H9 (cell line): ENCODE results near the gene SH3GL2. TPM values are rescaled to one million over a fixed set of nuclear protein-coding genes. Genes with fewer than 3 reads are reported as not detected.

Experiments used
- DNase-seq: peaks from one replicate; pipeline ENCODE4 v3.0.0-alpha.2; 2017
- H2AFZ ChIP-seq: one replicate; pipeline ENCODE4 v1.6.1; 2013; ENCODE audit warnings: mild to moderate bottlenecking, low read length, control low read depth, moderate library complexity
- H2AK5ac ChIP-seq: 2 replicates; pipeline ENCODE4 v1.6.1; 2013; ENCODE audit warnings: low read length, control low read depth, mixed read lengths; ENCODE audit not compliant: insufficient read length
- H2BK120ac ChIP-seq: one replicate; pipeline ENCODE4 v1.6.1; 2013; ENCODE audit warnings: low read depth, mild to moderate bottlenecking, low read length, control low read depth, inconsistent platforms; ENCODE audit not compliant: poor library complexity, severe bottlenecking
- H2BK12ac ChIP-seq: 2 replicates; pipeline ENCODE4 v1.6.1; 2013; ENCODE audit warnings: low read length, control low read depth, mixed read lengths, low read depth; ENCODE audit not compliant: insufficient read length
- H2BK15ac ChIP-seq: 2 replicates; pipeline ENCODE4 v1.6.1; 2013; ENCODE audit warnings: low read depth, low read length, control low read depth
- H2BK20ac ChIP-seq: one replicate; pipeline ENCODE4 v1.6.1; 2013; ENCODE audit warnings: low read depth, mild to moderate bottlenecking, low read length, control low read depth, inconsistent platforms; ENCODE audit not compliant: poor library complexity, severe bottlenecking
- H2BK5ac ChIP-seq: 2 replicates; pipeline ENCODE4 v1.6.1; 2013; ENCODE audit warnings: low read length, control low read depth, mixed read lengths; ENCODE audit not compliant: insufficient read length
- H3K14ac ChIP-seq: 2 replicates; pipeline ENCODE4 v1.6.1; 2013; ENCODE audit warnings: low read length, control low read depth; ENCODE audit not compliant: insufficient read depth
- H3K18ac ChIP-seq: 2 replicates; pipeline ENCODE4 v1.6.1; 2013; ENCODE audit warnings: low read depth, mild to moderate bottlenecking, mixed read lengths, low read length, control low read depth; ENCODE audit not compliant: insufficient read length
- H3K23ac ChIP-seq: 2 replicates; pipeline ENCODE4 v1.6.1; 2013; ENCODE audit warnings: low read length, control low read depth, mixed read lengths, low read depth; ENCODE audit not compliant: insufficient read length
- H3K23me2 ChIP-seq: 2 replicates; pipeline ENCODE4 v1.6.1; 2013; ENCODE audit warnings: low read depth, mild to moderate bottlenecking, mixed read lengths, low read length, control low read depth; ENCODE audit not compliant: insufficient read length, poor library complexity, severe bottlenecking
- H3K27ac ChIP-seq: 2 replicates; pipeline ENCODE4 v1.5.1; 2013; ENCODE audit warnings: low read length, control low read depth, mixed read lengths, low read depth; ENCODE audit not compliant: insufficient read length
- H3K27me3 ChIP-seq: 2 replicates; pipeline ENCODE4 v1.6.1; 2013; ENCODE audit warnings: low read length, control low read depth, inconsistent platforms; ENCODE audit not compliant: insufficient read depth
- H3K4ac ChIP-seq: 2 replicates; pipeline ENCODE4 v1.6.1; 2013; ENCODE audit warnings: low read depth, mild to moderate bottlenecking, control low read depth, inconsistent platforms, low read length, moderate library complexity
- H3K4me1 ChIP-seq: 2 replicates; pipeline ENCODE4 v1.6.1; 2013; ENCODE audit warnings: low read length, control low read depth, inconsistent platforms; ENCODE audit not compliant: insufficient read depth
- H3K4me2 ChIP-seq: 2 replicates; pipeline ENCODE4 v1.6.1; 2013; ENCODE audit warnings: low read length, control low read depth, mixed read lengths; ENCODE audit not compliant: insufficient read length, insufficient read depth
- H3K56ac ChIP-seq: 2 replicates; pipeline ENCODE4 v1.6.1; 2013; ENCODE audit warnings: low read depth, mild to moderate bottlenecking, mixed read lengths, low read length, control low read depth; ENCODE audit not compliant: insufficient read length
- H3K79me1 ChIP-seq: 2 replicates; pipeline ENCODE4 v1.6.1; 2013; ENCODE audit warnings: low read depth, mild to moderate bottlenecking, moderate library complexity, low read length, control low read depth, inconsistent platforms; ENCODE audit not compliant: insufficient read depth, poor library complexity, severe bottlenecking
- H3K79me2 ChIP-seq: 2 replicates; pipeline ENCODE4 v1.6.1; 2013; ENCODE audit warnings: low read length, control low read depth, inconsistent platforms; ENCODE audit not compliant: insufficient read depth
- H3K9ac ChIP-seq: 2 replicates; pipeline ENCODE4 v1.6.1; 2013; ENCODE audit warnings: low read length, control low read depth, mixed read lengths; ENCODE audit not compliant: insufficient read length; ENCODE audit errors: extremely low read depth
- H3K9me3 ChIP-seq: one replicate; pipeline ENCODE4 v1.6.1; 2013; ENCODE audit warnings: low read depth, low read length, inconsistent platforms; ENCODE audit not compliant: control insufficient read depth
- H3T11ph ChIP-seq: one replicate; pipeline ENCODE4 v1.6.1; 2013; ENCODE audit warnings: mild to moderate bottlenecking, low read length, control low read depth, inconsistent platforms
- H4K20me1 ChIP-seq: one replicate; pipeline ENCODE4 v1.6.1; 2013; ENCODE audit not compliant: control insufficient read depth, insufficient read length, insufficient read depth
- H4K5ac ChIP-seq: 2 replicates; pipeline ENCODE4 v1.6.1; 2013; ENCODE audit warnings: low read depth, mild to moderate bottlenecking, mixed read lengths, low read length, control low read depth; ENCODE audit not compliant: insufficient read length
- H4K8ac ChIP-seq: replicated peaks from 2 replicates; pipeline ENCODE4 v1.6.1; 2013; ENCODE audit warnings: low read length, control low read depth, mixed read lengths, low read depth; ENCODE audit not compliant: insufficient read length
- H4K91ac ChIP-seq: 2 replicates; pipeline ENCODE4 v1.6.1; 2013; ENCODE audit warnings: low read depth, mild to moderate bottlenecking, moderate library complexity, mixed read lengths, low read length, control low read depth; ENCODE audit not compliant: insufficient read length
- H3K27ac Mint-ChIP-seq, 3 experiments: 2 replicates in 2 of 3; 3 replicates in 1 of 3; pipeline ENCODE4 v1.8.0; 2020 to 2021; ENCODE audit warnings: mixed read lengths in 3 of 3, mild to moderate bottlenecking in 1 of 3, moderate library complexity in 1 of 3
- H3K27me3 Mint-ChIP-seq: 2 replicates; pipeline ENCODE4 v1.8.0; 2021; ENCODE audit warnings: low read depth, mild to moderate bottlenecking, moderate library complexity, mixed read lengths
- H3K36me3 Mint-ChIP-seq, 3 experiments: 2 replicates in 2 of 3; 3 replicates in 1 of 3; pipeline ENCODE4 v1.8.0; 2020 to 2021; ENCODE audit warnings: low read depth in 3 of 3, mixed read lengths in 3 of 3; ENCODE audit not compliant: insufficient read depth in 1 of 3
- H3K4me1 Mint-ChIP-seq, 2 experiments: 2 replicates each; pipeline ENCODE4 v1.8.0; 2020; ENCODE audit warnings: mixed read lengths in 2 of 2
- H3K4me3 Mint-ChIP-seq, 2 experiments: 2 replicates in 1 of 2; 3 replicates in 1 of 2; pipeline ENCODE4 v1.8.0; 2020 to 2021; ENCODE audit warnings: mild to moderate bottlenecking in 2 of 2, mixed read lengths in 2 of 2, moderate library complexity in 1 of 2
- H3K9me3 Mint-ChIP-seq, 2 experiments: 2 replicates in 1 of 2; 3 replicates in 1 of 2; pipeline ENCODE4 v1.8.0; 2020; ENCODE audit warnings: mild to moderate bottlenecking in 2 of 2, mixed read lengths in 2 of 2, moderate library complexity in 1 of 2
- CTCF ChIP-seq: fragments of 200-600 bp; sonication (generic); conservative IDR thresholded peaks from 3 replicates; pipeline ENCODE4 v1.8.0; 2021; ENCODE audit warnings: antibody characterized with exemption, mild to moderate bottlenecking
- total RNA-seq: library from RNA; stranded (reverse); gene quantifications from 2 replicates; pipeline ENCODE4 v1.2.1, GENCODE V29; 2021

SH3GL2 gene
- total RNA-seq, 1 experiment from 2014 or later, result 6.5 TPM

GRCh38 chr9:17624571-17624970 lies 45.7 kb downstream of the SH3GL2 start:
- no peak for TF ChIP-seq CTCF
- no peak overlapping the region for H3K4ac ChIP-seq
- no peak overlapping the region for H2BK20ac ChIP-seq
- no peak overlapping the region for H4K8ac ChIP-seq
- no peaks in the 10 kb centered on the region for H3K79me2 ChIP-seq
- no peaks in the 10 kb centered on the region for H4K20me1 ChIP-seq
- H3K9ac ChIP-seq, result no peak overlapping the region
- H3K23ac ChIP-seq, result no peak overlapping the region
- H3K27me3 ChIP-seq, result no peaks in the 10 kb centered on the region
- H2BK15ac ChIP-seq, result no peak overlapping the region
- Mint-ChIP-seq H3K4me3 (no peak overlapping the region), H3K27ac (no peak overlapping the region), H3K27me3 (no peaks in the 10 kb centered on the region; the same call in 1 of the 2 replicates), H3K36me3 (no peaks in the 10 kb centered on the region), H3K9me3 (no peaks in the 10 kb centered on the region), H3K4me1 (peaks cover 5 to 9% of the 10 kb centered on the region in 2 experiments)
- H3K27ac ChIP-seq, result no peak overlapping the region
- H2AFZ ChIP-seq, result no peak overlapping the region
- H3K4me2 ChIP-seq, result no peak overlapping the region
- H2BK120ac ChIP-seq, result no peak overlapping the region
- no peak overlapping the region for H2AK5ac ChIP-seq
- H3K79me1 ChIP-seq, result no peaks in the 10 kb centered on the region
- no peak overlapping the region for H4K91ac ChIP-seq
- no peak overlapping the region for H3K14ac ChIP-seq
- no peak for DNase-seq
- H3K56ac ChIP-seq, result no peak overlapping the region
- H2BK5ac ChIP-seq, result no peak overlapping the region
- H2BK12ac ChIP-seq, result no peak overlapping the region
- H3T11ph ChIP-seq, result no peak overlapping the region
- no peaks in the 10 kb centered on the region for H3K23me2 ChIP-seq
- H3K18ac ChIP-seq, result no peak overlapping the region
- H3K4me1 ChIP-seq, result no peaks in the 10 kb centered on the region; the same call in 1 of the 2 replicates
- H3K9me3 ChIP-seq, result no peaks in the 10 kb centered on the region
- no peak overlapping the region for H4K5ac ChIP-seq
